ENCODE measurements around the gene FMNL2. TPM values are rescaled to one million over a fixed set of nuclear protein-coding genes. Genes with fewer than 3 reads are reported as not detected.

FMNL2 gene
- total RNA-seq, 1 donor from 2014 or later: 56.6 TPM

DNA sequence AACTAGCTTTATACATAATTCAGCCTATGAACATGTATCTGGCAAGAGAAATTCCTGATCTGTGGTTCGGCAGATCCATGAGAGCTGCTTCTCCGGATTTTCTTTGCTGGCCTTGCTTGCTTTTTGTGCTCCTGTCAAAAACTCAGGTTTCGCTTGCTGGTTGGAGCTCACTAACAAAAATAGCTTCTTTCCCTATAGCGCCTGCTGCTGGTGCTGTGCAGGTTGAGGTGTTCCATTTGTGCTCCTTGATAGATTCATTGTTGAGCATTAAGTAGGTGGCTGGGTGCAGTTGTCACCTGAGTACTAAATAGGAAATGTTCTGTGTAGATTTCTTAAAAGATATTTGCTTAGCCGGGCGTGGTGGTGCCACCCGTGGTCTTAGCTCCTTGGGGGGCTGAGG is 234.2 kb downstream of the FMNL2 start:
- DNase-seq (ENCODE audit: extremely low read depth, low read depth, low spot score): no peak

DNA sequence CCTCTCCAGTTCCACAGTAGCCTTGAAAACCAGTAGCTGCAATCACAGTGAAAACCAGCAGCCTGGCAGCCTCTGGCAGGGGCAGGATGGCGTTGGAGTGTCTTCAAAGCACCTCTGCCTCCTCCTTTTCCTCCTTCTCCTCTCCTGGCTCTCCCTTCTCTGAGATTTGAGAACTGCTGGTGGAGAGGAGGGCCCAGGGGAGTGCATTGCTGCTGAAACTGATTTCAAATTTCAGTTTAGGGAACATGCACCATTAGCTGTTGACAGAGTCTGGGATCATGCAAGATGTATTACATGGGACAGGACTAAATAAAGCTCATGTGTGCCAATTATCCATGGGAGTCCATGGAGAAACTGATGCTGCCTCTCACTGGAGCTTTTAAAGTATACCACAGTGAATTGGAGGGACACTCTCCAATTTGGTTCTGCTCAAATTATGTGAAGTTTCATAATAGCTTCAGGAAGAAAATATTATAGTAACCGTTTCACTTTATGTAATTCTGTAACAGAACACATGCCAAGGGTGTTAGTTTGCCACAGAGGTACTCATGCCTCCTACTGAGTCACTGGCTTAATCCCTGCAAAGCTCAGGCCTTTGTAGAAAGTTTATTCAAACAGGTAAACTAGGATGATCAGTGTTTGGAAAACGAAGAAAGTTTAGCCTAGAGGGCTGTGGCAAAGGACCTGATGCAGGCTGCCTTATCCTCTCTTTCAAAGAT is 236.2 kb downstream of the FMNL2 start:
- no peak for DNase-seq (ENCODE audit: extremely low read depth, low read depth, low spot score)

DNA sequence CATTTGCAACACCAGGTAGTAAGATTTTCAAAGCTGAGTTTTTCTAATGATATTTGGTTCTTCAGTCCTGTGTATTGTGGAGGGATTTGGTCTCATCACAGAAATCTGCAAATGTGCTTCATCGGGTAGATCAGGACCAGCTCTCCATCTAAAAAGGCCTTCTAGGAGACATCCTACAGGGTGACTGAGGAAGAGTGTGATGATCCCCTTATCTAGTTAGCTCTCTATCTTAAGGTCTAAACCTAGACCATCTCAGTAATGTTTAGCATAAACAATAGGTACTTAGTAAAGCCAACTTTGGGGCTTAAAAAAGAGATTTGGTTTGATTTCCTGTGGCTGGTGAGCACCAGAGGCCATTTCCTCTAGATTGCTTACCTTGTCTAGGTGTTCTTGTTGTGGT is 237.1 kb downstream of the FMNL2 start:
- no peak for DNase-seq (ENCODE audit: extremely low read depth, low read depth, low spot score)

DNA sequence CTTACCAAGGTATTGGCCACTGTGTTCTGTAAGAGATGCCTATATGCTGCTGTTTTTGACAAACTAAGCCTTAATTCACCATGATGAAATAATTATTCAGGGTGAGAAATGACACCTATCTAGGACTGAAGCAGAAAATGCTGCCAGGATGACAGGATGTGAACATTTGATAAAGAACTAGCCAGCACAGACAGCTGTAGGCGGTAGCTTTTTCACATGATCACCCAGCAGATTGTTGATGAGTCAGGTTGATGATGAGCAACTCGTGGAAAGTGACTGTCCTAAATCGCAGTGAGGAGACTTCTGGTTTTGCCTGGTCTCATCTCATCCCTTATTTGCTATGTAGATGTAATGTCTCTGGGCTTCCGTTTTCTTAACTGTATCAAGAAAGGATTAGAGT is 238.2 kb downstream of the FMNL2 start:
- DNase-seq (ENCODE audit: extremely low read depth, low read depth, low spot score): no peak

DNA sequence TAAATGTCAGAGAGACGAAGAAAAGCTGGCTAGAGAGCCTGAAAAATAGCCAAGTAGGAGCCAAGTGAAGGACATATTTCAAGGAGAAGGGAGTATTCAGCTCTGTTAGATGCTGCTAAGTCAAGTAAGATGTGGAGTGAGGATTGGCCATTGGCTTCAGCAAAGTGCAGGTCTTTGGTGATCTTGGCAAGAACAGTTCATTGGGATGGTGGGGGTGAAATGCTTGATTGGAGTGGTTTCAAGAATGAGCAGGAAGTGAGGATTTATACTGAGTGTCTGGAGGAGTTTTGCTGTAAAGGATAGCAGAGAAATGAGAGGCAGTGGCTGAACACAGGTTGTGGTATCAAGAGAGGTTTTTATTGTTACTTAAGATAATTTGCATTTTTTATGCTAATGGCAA is 242.6 kb downstream of the FMNL2 start:
- no peak for DNase-seq (ENCODE audit: extremely low read depth, low read depth, low spot score)

DNA sequence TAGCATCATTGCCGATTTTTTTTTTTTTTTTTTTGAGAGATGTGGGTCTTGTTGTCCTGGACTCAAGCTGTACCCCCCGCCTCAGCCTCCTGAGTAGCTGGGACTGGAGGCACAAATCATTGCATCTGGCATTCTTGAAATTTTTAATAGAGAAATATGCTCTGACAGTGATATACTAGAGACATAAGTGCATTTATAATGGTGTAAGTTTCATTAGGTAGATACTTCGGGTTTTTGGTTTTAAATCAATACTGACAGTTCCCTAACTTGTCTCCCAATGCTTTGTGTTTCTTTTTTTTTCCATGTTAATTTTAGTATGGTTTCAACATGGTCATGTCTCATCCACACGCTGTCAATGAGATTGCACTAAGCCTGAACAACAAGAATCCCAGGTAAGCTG is 243.6 kb downstream of the FMNL2 start:
- DNase-seq (ENCODE audit: extremely low read depth, low read depth, low spot score): no peak

DNA sequence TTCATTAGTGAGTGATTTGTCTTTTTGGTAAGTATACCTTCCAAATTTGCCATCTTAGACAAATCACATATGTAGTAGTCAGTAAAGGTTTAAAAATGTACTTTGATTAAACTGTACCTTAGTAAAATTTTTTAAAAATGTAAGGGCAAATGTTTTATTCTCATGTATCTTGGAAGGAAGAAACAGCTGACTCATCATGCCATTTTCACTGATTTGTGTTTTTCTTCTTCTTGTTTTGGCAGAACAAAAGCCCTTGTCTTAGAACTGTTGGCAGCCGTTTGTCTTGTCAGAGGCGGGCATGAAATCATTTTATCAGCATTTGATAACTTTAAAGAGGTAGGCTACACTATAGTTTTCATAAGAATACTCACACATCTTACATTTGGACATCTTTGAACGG is 245.7 kb downstream of the FMNL2 start:
- no peak for DNase-seq (ENCODE audit: extremely low read depth, low read depth, low spot score)

DNA sequence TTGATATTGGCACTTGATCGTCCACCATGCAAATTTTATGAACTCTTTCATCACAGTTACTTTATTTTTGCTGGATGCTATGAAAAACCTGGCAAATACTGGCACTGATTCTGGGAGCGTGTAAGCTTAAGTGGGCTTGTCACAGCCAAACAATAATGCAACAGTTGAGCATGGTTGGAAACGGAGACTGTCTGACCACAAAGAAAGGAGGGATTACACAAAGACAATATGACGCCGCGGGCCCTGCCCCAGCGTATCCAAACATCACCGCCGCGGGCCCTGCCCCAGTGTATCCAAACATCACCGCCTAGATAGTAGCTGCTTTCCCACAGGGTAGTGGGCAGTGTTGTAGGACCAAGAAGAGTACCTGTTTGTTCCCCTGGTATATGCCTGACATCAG is 246.4 kb downstream of the FMNL2 start:
- DNase-seq (ENCODE audit: extremely low read depth, low read depth, low spot score): no peak

DNA sequence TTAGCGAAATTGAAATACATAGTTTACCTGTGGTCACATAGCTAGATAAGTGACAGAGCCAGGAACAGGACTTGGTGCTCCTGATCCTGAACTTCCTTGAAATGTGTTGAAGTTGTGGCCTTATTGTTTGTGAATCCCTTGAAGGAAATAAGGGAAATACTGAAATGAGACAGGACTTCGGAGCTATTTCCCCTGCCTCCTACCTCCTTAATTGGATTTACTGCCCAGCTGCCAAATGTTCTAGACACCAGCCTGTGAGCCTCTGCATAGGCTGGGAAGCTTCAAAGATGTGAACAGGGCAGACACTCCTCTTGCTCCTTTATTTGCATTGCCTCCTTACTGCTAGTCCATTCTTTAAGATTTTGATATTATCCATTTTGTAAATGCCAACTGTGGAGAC is 247.1 kb downstream of the FMNL2 start:
- DNase-seq (ENCODE audit: extremely low read depth, low read depth, low spot score): no peak

DNA sequence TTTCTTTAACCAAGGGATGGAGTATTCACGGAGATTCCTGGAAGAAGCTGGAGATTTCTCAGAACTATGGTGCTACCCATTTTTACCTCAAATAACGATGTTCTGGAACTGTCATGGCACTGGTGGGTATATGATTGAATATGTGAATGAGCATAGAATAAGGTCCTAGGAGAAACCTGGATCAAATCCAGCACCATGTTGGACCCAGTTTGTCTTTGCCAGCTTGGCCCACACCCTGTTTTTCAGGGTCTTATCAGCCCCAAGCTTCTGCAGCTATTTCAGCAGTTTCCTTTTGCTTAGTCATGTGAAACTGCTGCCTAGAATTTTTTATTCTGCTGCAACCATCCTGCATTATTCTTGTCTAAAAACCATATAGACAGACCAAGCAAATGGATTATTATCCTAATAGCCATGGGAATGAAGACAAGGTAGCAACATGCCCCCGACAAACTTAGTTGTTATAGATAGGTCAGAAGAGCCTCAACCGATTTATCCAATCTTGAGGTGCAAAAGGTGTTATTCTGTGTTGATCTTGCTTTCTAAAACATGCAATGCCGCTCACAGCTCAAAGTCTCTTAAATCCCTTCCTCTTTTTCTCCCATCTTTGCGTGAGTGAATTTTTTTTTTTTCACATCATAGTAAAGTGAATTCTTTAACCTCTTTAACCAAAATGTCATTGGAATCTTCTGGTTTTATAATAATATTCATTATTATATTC is 248.7 kb downstream of the FMNL2 start:
- no peak for DNase-seq (ENCODE audit: extremely low read depth, low read depth, low spot score)

DNA sequence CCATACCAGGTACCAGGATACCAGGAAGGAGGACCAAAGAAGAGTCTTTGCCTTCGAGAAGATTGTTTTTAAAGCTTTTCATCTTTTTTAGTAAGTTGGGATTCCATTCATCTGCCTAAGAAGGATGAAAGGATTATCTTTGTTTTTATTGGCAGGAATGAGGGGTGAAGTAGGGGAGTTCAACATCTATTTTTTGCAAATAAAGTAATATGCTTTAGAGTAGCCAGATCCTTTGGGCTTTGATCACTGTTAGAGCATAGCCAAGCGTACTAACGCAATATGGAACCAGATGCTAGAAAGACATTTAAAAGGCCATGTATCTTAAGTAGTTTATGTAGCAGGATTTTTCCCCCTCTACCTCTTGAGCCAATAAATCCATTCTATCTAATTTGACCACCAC is 249.3 kb downstream of the FMNL2 start:
- no peak for DNase-seq (ENCODE audit: extremely low read depth, low read depth, low spot score)

DNA sequence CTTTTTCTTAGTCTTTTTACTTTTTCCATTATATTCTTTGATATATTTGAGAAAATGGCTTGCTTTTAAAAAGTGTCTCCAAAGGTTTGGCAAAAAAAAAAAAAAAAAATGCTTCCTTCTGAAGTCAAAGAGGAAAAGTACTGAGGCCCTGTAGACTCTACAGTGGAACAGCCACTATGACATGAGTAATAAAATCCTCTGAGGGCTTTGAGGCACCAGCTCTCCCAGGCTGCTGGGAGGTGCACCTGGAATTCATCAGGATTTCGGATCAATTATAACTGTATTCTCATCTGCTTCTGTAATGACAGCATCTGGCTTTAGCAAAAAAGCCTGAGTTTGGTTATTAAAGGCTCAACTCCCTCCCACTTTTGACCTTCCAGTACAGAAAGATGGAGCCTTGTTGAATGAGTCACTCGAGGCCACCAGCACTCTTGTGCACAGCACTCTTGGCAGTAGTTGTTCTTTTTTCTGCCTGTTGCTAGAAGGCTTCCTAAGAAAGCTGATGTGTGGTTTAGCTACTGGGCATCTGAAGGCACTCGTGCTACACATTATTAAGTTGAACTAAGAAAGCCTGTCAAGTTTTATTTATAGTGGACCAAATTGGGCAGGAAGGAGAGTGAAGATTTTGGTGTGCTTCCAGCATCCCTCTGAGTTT is 251.0 kb downstream of the FMNL2 start:
- DNase-seq (ENCODE audit: extremely low read depth, low read depth, low spot score): peak; percentile 29

DNA sequence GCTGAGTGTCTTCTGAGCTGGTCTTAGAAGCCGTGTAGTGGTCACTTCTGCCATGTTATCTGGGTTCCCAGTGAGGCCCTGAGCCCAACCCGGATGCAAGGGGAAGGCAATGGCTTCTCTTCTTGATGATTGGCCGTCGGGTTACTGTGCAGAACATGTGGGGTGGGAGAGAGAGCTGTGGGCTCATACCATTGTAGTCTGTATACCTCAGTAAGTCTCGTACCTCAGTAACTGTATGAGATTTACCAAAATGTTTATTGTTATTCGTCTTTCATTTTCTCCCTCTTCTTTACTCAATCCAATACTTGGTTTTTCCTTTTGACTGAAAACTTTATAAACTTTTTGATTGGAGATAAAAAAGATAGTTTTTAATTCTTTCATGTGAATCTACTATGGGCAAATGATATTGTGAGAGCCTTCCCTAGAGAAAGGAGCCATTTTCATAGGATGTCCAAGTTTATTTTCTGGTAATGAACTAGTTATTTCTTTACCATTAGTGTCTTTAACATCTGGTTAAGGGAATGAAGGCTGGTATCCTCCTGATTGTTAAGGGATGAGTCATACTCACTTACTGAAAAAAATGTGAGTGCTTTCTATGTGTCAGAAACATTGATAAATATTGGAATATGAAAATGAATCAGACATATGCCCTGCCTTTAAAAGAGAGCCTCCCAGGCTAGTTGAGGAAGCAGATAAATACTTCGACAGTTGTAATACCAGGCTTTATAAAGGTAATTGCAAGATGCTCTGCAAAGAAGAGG is 252.4 kb downstream of the FMNL2 start:
- no peak for DNase-seq (ENCODE audit: extremely low read depth, low read depth, low spot score)

DNA sequence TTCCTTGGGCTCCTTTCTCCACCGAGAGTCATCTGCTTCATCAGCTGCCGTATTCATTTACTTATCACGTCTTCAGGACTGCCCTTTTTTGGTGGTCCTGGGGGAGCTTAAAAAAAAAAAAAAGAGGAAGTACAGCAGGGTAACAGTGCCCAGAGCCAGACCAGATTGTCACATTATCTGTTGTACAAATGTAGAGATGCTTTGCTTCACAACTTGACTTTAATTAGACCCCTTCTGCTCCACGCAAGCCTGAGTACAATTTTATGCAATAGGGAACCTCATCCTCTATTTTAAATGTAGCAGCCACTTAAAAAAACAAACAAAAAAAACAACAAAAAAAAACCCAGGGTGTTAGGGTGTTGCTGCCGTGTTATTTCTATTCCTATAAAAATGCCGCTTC is 254.0 kb downstream of the FMNL2 start:
- no peak for DNase-seq (ENCODE audit: extremely low read depth, low read depth, low spot score)

DNA sequence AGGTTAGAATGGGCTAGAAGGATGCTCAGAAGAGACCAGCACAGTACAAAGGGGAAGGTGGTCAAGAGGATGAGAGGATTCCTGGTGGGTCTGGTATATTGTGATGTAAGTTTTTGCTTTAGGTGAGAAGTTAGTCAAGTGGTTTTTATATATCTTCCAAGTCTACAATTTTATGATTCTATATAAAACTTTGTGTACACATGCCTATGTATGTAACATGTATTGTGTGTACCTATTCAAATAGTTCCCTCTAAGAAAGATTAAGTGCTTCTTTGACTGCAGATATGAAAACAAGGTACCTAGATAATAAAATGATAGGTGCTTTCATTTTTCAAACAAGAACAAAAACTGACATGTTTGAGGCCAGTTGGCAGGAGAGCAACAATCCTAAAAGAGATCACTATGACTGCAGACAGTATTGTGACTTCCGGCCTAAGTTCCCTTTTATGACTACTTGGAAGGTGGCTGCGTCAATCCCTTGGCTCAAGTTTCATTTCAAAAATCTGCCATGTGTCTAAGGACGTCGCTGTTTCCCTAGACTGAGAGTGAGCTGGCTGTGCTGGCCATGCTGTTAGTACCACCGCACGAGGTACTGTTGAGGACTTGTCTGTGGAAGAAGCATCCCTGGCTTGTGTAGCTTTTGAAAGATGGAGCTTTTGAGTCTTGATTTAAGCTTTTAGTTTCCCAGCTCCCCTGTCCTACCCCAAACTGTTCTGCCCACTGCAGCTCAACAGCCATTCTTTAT is 259.2 kb downstream of the FMNL2 start:
- no peak for DNase-seq (ENCODE audit: extremely low read depth, low read depth, low spot score)

DNA sequence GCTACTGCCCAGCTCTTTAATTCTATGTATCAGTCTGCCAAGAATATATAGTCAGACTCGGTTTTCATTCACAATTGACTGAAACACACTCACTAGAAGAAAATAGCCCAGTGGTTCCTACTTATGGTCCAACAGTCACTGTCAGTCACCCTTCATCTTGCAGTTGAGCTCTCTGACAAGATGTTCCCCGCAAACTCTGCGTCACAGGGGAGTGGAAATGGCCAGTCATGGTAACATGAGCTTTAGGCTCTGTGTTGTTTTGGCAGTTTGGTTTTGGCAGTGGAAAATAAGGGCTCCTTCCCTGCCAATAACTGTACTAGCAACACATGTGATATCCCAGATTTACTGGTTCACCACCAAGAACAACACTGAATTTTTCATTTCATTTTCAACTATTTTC is 259.8 kb downstream of the FMNL2 start:
- DNase-seq (ENCODE audit: extremely low read depth, low read depth, low spot score): no peak

DNA sequence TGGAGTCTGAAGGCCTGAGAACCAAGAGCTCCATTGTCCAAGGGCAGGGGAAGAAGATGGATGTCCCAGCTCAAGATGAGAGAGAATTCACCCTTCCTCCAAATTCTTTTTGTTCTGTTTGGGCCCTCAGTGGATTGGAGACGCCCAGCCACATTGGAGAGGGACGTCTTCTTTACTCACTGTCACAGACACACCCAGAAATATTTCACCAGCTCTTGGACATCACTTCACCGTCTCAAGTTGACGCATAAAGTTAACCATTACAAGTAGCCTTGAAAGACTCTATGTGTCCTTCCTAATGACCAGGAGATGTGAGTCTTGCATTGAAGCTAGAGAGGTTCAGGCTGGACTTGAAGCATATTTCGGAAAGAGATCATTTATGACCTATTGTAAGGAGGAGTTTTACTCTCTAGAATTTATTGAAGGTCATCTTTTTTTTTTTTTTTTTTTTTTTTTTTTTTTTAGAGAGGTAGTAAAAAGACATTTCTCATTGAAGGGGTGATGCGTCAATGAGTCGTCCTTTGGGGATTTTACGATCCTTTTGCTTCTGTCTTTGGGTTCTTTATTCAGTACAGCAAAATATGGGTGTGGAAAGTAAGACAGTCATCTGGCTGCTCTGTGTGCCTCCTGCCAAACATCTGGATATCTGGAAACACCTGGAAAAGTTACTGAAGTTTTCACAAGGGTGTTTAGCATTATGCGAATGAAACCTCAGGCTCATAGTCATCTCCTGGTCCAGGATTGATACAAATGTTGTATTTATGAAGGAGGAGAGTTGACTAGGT is 264.2 kb downstream of the FMNL2 start:
- DNase-seq (ENCODE audit: extremely low read depth, low read depth, low spot score): no peak

DNA sequence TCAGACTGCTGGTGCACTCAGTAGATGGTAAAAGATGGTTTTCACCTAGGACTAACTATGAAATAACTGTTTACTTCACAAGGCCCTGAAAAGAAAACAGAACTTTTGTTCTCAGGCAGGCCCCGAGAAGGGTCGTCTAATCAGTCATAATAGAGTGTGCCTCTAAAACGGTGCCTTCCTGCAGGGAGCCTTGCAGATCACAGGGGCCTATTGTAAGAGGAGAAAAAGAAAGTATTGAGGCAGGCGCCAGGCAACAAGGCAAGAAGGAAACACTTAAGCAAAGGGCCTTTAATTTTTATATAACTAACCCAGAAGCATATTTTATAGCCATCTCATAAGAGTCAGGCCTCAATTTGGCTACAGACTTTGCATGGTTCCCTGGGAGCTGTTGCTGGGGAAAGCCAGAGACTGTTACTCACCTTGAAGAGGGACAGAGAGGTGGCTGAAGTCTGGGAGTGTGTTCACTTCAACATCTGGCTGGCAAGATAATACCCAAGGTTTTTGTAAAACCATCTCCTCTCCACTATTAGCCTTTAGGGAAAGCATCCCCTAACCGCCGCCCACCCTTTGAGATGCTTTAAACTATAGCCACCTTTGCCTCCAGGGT is 265.2 kb downstream of the FMNL2 start:
- no peak for DNase-seq (ENCODE audit: extremely low read depth, low read depth, low spot score)

DNA sequence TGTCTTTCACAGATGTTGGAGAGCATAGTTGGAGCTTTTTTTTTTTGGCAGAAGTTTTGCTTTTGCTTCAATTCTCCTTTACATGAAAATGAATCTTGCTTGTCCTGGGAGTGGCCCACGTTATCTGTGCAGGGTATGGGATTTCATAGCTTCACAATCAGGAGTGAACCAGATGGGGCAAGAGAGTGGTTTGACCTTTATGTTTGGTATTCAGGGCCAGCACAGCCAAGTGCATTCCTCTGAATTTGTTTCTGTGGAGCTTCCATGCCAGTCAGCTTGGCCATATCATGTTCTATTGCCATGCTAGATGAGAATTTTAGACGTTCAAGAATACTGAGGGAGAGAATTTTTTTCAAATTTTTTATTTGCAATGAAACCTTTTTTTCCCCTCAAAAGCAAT is 265.7 kb downstream of the FMNL2 start:
- no peak for DNase-seq (ENCODE audit: extremely low read depth, low read depth, low spot score)

All from glomerular endothelial cell (primary cell).